Measurements from ENCODE around the gene PDE4D. TPM values are rescaled to one million over a fixed set of nuclear protein-coding genes. Genes with fewer than 3 reads are reported as not detected.
"Not testable (repeated sequence)": the region's sequence is repeated elsewhere in the genome, so short reads cannot be mapped to it uniquely, and the experiment has no call there.

The PDE4D gene
- total RNA-seq, 1 donor from 2014 or later: 7.3 TPM

DNA sequence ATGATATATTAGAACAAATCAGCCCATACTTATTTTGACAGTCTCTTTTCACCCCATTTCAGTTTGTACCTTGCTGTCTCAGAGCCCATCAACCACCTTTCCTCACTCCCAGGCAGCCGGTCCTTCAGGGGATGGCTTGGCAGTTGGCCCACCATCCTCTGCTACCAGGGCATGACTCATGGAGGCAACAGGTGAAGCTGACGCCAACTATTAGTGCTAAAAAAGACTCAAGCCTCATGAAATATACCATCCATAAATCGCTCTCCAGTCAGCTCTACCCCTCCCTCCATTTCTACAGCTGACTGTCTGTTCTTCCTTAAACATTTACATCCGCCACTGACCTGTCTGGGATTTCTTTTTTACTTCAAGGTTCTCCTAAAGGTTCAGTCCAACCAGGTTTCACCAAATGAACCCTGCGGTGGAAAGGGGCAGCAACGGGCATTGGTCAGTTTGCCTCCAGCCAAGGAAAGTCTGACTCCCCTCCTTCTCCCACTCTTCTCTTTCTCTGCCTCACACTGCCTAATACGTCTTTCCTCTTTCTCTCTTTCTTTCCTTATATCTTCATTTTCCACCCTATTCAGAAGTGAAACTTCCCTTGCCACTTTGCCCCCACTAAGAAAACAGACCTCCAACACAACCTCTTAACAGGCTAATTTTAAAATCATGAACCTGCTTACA is 871.5 kb downstream of the PDE4D start:
- ATAC-seq: no peak

DNA sequence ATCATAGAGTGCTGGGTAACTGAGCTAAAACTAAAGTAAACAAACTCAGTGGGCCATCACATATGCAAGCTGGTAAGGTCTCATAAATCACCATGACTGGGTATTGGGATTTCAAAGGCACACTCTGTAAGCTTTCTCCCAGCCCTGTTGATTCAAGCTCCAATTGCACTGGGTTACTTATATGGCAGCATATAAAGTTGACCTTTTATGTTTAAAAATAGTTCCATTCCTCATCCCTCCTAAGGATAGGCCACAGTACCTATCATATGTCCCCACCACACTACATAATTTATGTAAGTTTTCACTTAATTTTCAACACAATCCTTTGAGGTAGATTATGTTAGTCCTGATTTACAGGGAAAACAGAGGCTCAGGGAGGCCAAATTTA is 872.2 kb downstream of the PDE4D start:
- ATAC-seq: no peak

- peak; percentile 69 for ATAC-seq
Measured at GRCh38 chr5:59020611-59021285, 872.8 kb downstream of the PDE4D start.

GRCh38 chr5:59019078-59019477 is 874.4 kb downstream of the PDE4D start:
- ATAC-seq: no peak

- ATAC-seq: no peak
Measured at GRCh38 chr5:59016925-59017324, 876.6 kb downstream of the PDE4D start.

DNA sequence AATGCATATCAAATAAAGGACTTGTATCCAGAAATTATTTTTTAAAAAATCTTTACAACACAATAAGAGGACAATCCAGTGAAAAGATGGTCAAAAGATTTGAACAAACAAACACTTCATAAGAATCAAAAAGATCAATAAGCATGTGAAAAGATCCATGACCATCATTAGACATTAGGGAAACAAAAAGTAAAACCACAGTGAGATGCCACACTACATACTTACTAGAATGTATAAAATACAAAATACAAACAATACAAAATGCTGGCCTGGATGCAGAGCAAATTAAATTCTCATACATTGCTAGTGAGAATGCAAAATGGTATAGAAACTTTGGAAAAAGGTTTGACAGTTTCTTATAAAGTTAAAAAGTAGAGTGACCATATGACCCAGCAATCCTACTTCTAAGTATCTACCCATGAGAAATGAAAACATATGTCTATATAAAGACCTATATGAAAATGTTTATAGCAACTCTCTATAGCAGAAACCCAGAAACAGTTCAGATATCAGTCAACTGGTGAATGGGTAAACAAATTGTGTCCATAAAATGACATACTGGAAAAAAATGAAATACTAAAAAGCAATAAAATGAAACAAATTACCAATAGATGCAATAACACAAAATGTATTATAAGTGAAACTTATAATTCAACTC is 884.6 kb downstream of the PDE4D start:
- no peak for ATAC-seq

DNA sequence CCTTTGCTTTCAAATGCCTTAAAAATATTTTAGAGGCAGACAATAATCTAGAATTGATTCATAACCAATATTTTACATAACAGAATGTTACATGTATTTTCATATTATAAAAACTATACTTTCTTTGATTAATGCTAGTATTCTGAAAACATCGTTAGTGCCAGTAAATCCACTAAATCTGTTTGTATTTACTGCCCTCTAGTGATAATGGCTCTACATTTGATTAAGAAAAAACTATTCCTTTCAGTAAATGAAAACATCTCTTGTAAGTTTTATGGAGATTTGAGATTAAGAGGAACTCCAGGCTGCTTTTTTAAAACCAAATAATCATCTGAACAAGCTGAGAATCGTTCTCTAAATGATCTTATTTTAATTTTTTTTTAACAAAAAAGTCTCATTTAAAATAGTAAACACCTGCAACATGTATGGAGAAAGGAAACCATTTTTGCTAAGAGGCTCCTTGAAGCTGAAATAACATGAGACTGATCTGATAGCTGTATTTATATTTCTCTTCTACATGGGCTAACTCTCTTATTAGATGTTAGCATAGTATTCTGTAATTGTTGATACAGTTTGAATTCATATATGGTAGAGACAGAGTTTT is 886.0 kb downstream of the PDE4D start:
- ATAC-seq: no peak

DNA sequence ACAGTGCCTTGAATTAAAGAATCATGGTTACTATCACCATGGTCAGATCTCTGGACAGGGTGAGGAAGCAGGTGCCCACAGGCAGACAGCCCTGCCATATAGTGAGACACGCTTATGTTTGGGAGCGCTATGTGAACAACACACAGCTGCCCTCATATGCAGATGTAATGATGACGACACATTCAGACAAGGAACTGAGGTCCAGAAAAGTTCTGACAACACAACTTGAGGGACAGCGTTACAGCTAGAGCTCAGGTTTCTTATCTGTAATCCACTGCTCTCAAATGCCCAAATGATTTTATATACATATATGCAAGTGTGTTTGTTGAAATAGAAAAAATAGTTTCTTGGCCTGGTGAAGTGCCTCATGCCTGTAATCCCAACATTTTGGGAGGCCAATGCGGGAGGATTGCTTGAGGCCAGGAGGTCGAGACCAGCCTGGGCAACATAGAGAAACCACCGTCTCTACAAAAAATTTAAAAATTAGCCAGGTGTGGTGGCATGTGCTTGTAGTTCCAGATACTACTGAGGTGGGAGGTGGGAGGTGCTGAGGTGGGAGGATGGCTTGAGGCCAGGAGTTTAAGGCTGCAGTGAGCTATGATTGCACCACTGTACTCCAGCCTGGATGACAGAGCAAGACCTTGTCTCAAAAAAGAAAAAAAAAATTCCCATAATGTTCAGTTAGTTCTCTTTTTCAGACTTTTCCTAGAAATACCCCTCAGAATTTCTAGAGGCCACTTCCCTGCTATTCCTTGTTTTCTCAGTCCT is 887.4 kb downstream of the PDE4D start:
- no peak for ATAC-seq

GRCh38 chr5:59003641-59004040 is 889.9 kb downstream of the PDE4D start:
- no peak for ATAC-seq

- no peak for ATAC-seq
Measured at GRCh38 chr5:59003124-59003523, 890.4 kb downstream of the PDE4D start.

GRCh38 chr5:59002162-59002825 is 891.2 kb downstream of the PDE4D start:
- ATAC-seq: no peak

DNA sequence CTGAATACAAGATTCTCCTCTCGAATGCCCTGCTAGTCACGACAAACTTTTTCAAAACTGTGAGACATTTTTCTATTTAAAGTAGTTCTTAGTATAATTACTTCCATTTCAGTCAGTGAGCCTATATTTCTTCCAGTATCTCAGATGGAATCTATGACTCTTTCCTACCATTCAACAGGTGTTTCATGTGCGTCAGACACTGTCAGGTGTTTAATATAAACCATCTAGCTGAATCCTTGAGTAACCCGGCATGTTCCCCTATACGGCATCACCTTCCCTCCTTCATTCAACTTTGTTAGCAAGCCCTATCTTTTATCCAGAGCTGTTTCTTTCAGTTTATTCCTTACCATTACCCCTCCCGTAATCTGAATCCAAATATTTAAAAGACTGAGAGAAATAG is 891.8 kb downstream of the PDE4D start:
- ATAC-seq: no peak

DNA sequence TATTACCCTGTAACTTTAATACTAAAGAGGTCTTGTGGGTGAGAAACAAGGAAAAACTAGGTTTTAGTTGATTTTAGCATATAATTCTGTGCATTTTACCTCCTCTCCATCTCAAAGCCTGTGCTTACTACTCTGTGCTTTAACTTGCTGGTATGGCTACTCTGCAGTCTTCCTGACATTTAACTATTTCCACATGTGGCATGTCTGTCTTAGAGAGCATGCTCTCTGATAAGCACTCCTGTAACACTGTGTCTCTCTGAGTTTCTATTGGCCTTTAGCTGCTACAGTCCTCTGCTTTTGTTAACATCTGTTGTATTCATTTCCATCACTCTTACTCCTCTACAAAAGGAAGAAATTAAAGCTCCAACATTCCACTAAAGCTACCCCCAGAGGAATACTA is 892.4 kb downstream of the PDE4D start:
- no peak for ATAC-seq

DNA sequence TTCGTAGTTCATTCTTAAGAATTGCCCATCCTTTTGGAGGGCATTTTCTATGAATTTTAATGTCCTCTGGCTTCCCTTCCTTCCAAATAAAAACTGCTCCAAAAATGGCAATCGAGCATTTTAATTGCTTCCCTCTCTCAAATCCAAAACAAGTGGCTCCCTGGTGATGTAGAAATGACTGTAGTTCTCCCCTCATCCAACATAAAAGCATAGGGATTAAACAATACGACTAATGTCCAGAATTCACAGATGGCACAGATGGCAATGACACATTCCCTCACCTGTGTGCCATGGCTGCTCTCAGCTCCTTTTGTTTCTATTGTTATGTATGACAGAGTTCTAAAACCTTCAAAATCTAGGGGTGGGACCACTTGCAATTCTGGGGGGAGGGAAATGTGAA is 893.3 kb downstream of the PDE4D start:
- no peak for ATAC-seq

- no peak for ATAC-seq
Measured at GRCh38 chr5:58999804-59000203, 893.7 kb downstream of the PDE4D start.

DNA sequence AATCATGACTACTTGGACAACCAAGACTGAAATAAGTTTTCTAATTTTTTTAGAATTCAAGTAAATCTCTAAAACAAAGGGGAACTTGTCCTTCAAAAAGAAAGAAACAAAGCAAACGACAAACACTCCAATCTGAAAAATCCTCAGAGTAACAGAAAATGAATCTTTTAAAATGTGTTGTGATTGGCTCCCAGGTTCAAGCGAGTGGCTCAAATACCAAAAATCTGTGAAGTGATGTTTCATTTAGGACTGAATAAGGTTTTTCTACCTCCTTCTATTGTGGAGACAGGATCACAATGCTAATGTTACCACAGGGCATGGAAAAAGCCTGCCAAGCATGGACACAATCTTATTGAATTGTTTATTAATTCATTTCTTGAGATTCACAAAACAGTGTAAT is 895.0 kb downstream of the PDE4D start:
- ATAC-seq: no peak

GRCh38 chr5:58995779-58996178 is 897.7 kb downstream of the PDE4D start:
- ATAC-seq: not testable (repeated sequence)

GRCh38 chr5:58993461-58993860 is 900.1 kb downstream of the PDE4D start:
- no peak for ATAC-seq

GRCh38 chr5:58988938-58989337 is 904.6 kb downstream of the PDE4D start:
- no peak for ATAC-seq

DNA sequence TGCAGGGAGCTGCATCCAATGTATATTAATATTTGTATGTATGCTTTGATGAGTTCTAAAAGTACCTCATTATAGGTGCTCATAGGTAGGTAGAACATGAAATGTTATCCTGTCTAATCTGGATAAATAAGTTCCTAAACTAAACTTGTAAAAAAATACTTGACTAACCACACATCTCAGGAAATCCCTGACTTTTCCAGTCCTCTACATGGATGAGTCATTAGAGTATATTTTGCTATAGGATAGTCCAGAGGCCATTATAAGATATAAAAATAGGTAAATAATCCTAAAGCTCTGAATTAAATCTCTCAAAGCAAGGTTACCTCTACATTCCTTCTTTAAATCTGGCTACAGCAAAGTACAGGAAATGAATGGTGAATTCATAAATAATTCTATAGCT is 906.3 kb downstream of the PDE4D start:
- ATAC-seq: no peak

GRCh38 chr5:58986281-58986680 is 907.2 kb downstream of the PDE4D start:
- ATAC-seq: no peak

DNA sequence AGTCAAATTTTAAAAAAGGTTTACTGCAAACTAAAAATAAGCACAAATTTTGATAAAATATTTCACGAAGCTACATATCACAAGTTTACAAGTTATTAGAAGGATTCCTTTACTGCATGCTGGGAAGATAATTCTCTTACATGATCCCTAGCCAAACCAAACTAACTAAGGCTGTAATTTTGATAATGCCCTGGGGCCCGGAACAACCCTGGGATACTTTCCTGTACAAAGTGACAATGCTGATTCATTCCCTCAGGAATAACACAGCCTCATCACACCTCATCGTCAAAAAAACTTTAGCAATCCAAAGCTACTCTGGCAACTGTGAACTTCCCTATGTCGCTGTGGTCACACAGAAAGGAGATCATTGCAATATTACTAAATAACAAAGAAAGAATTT is 907.8 kb downstream of the PDE4D start:
- no peak for ATAC-seq
